ENCODE measurements around the gene CCDC12.

DNA sequence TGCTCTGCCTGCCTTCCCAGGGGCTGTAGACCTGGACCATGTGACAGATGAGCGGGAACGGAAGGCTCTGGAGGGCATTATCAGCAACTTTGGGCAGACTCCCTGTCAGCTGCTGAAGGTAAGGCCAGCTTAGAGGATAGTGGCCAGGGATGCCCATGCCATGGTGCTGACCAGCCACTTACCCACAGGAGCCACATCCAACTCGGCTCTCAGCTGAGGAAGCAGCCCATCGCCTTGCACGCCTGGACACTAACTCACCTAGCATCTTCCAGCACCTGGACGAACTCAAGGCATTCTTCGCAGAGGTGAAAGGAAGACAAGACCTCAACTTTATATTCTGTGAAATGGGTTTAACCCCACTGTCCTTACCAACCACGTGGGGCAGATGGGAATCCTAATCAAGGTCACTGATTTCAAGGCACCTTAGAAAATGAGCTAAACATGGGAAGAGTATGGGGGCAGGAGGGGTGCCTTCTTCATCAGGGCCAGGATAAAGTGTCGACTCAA is 29.7 kb upstream of the CCDC12 start:
- TF ChIP-seq, protein P1, sequence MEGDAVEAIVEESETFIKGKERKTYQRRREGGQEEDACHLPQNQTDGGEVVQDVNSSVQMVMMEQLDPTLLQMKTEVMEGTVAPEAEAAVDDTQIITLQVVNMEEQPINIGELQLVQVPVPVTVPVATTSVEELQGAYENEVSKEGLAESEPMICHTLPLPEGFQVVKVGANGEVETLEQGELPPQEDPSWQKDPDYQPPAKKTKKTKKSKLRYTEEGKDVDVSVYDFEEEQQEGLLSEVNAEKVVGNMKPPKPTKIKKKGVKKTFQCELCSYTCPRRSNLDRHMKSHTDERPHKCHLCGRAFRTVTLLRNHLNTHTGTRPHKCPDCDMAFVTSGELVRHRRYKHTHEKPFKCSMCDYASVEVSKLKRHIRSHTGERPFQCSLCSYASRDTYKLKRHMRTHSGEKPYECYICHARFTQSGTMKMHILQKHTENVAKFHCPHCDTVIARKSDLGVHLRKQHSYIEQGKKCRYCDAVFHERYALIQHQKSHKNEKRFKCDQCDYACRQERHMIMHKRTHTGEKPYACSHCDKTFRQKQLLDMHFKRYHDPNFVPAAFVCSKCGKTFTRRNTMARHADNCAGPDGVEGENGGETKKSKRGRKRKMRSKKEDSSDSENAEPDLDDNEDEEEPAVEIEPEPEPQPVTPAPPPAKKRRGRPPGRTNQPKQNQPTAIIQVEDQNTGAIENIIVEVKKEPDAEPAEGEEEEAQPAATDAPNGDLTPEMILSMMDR (IDR thresholded peaks at IDR 0.05; ENCODE audit: borderline replicate concordance, extremely low read depth, low read length, poor library complexity, severe bottlenecking) = no peak
- TF ChIP-seq EZH2 (IDR thresholded peaks at IDR 0.05; ENCODE audit: borderline replicate concordance, low read depth, low read length, severe bottlenecking) = no peak

All from DND-41 (cell line).